Measurements from ENCODE around the gene EEF1AKMT2. TPM values are rescaled to one million over a fixed set of nuclear protein-coding genes. Genes with fewer than 3 reads are reported as not detected.
A peak's percentile ranks its signal among the peaks of the same experiment; 100 is the strongest.

The EEF1AKMT2 gene
- total RNA-seq, 1 donor, result 19.9 TPM

DNA sequence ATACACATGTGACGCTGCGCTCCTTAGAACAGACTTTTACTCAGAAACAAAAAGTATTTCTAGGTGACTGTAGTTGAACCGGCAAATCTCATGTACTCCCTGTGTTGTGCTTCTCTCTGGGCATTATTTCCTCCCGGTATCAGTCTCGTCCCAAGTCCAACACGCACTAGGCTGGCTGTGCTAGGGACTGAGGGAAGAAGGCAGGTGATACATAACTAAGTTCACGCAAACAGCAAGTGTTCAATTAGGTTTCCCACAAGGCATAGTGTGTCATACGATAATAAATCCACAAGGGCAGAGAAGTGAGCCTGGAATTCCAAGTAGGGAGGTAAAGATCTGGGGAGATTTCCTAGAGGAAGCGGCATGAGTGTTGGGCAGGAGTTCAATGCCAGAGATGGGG lies 67.9 kb downstream of the EEF1AKMT2 start:
- TF ChIP-seq, protein P1, sequence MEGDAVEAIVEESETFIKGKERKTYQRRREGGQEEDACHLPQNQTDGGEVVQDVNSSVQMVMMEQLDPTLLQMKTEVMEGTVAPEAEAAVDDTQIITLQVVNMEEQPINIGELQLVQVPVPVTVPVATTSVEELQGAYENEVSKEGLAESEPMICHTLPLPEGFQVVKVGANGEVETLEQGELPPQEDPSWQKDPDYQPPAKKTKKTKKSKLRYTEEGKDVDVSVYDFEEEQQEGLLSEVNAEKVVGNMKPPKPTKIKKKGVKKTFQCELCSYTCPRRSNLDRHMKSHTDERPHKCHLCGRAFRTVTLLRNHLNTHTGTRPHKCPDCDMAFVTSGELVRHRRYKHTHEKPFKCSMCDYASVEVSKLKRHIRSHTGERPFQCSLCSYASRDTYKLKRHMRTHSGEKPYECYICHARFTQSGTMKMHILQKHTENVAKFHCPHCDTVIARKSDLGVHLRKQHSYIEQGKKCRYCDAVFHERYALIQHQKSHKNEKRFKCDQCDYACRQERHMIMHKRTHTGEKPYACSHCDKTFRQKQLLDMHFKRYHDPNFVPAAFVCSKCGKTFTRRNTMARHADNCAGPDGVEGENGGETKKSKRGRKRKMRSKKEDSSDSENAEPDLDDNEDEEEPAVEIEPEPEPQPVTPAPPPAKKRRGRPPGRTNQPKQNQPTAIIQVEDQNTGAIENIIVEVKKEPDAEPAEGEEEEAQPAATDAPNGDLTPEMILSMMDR (IDR thresholded peaks at IDR 0.05; ENCODE audit: insufficient read depth, low read depth, low read length), result no peak
- DNase-seq (ENCODE audit: low read depth), result no peak
- no peak overlapping the region for H3K4me3 ChIP-seq (ENCODE audit: low read depth, low read length)

DNA sequence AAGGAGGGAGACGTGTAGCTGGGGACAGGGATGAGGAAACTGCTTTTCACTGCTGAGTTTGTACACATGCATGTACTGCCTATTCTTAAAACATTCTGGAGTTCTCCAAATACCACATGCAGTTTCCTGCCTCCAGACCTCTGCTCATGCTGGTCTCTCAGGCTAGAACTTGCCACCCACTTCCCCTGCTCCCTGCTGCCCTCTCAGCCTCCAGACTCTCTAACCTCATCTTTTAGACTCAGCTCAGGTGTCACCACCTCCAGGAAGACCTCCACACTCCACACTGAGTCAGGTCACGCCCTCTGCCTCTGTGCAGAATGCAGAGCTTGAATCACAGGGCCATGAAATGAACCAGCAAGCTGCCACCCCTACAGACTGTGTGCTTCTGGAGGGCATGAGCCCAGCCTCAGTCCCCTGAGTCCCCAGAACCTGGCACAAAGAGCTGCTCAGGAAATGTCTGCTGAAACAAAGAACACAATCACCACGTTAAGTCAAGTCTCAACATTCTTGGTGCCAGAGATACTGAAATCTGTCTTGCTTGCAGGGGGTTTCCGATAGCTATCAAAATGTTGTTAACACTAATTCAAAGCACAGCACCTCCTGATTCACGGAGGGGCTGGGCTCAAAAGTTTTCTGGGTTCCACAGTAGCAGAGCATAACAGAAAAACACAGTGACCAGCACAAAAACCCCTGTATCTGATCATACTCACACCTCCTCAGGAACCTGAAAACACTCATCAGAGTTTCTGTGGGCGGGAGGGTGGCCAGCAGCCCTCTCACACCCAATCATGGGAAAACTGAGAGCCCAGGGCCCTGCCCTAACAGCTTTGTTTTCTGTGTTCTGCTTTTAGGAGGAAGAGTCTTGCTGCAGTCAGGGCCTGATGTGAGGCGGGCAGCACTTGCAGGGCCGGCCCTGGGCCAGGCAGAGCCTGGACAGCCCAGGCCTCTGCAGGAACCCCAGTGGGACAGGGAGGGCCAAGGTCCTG lies 68.6 kb downstream of the EEF1AKMT2 start:
- TF ChIP-seq, protein P1 (IDR thresholded peaks at IDR 0.05; ENCODE audit: insufficient read depth, low read depth, low read length), result no peak
- no peak for DNase-seq (ENCODE audit: low read depth)
- no peak overlapping the region for H3K4me3 ChIP-seq (ENCODE audit: low read depth, low read length)

DNA sequence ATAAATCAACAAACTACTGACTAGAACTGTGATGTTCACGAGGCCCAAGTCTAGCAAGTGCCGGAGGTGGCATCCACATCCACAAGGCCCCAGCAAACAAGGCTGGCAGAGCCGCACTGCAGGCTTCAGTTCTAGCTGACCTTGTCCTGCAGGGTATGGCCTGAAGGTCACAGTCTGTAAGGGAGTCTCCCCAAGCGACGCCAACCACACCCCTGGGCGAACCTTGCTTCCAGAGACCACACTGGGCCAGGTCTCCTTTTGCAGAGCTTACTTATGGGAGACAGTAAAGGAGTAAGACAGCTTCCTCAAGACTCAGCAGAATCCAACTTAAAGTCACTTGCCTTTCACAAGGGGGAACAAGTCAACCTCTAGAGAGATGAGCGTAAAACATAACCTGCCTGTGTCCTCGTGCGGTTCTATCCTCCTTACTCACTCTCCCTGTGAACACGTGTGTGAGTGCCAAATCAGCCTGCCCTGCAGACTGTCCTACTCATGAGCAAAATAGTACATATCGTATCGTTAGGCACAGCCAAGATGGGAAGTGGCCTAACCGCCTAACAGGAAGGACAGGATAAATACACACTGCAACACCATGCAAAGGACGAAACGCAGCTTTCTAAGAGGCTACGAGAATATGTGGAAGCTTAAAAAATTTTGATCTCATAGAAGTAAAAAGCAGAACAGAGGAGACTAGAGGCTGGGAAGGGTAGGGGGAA lies 70.2 kb downstream of the EEF1AKMT2 start:
- TF ChIP-seq, protein P1 (IDR thresholded peaks at IDR 0.05; ENCODE audit: insufficient read depth, low read depth, low read length), result no peak
- no peak for DNase-seq (ENCODE audit: low read depth)
- no peak overlapping the region for H3K4me3 ChIP-seq (ENCODE audit: low read depth, low read length)

DNA sequence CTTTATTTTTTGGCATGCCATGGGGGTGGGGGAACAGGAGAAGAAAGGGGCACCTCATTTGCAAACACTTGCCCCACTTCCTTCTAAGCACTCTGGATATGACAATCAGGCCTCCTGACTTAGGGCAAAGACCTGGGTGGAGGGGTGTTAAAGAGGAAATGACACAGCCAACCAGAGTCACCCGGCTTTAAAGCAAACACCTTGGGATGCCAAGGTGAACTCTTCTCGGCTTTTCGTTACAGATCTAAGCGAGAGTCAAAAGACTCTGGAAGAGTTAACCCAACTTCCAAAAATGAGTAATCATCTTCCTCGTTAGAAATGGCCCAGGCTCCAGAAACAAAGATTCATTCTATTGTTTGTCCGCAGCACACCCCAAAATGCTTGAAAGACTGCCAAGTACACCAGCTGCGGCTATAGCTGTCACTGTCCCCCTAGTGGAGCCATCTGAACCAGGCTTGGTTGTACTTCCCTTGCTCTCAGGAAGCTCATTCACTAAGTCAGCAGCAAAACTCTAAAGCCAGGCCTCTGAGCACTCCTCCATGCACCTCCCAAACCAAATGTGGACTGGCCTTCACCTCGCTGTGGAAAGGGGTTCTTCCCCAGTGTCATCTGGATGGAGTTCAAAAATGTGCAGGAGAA lies 72.4 kb downstream of the EEF1AKMT2 start:
- TF ChIP-seq, protein P1 (IDR thresholded peaks at IDR 0.05; ENCODE audit: insufficient read depth, low read depth, low read length), result peak; percentile 48
- H3K4me3 ChIP-seq (ENCODE audit: low read depth, low read length), result no peak overlapping the region
- peak; percentile 57 for DNase-seq (ENCODE audit: low read depth)

DNA sequence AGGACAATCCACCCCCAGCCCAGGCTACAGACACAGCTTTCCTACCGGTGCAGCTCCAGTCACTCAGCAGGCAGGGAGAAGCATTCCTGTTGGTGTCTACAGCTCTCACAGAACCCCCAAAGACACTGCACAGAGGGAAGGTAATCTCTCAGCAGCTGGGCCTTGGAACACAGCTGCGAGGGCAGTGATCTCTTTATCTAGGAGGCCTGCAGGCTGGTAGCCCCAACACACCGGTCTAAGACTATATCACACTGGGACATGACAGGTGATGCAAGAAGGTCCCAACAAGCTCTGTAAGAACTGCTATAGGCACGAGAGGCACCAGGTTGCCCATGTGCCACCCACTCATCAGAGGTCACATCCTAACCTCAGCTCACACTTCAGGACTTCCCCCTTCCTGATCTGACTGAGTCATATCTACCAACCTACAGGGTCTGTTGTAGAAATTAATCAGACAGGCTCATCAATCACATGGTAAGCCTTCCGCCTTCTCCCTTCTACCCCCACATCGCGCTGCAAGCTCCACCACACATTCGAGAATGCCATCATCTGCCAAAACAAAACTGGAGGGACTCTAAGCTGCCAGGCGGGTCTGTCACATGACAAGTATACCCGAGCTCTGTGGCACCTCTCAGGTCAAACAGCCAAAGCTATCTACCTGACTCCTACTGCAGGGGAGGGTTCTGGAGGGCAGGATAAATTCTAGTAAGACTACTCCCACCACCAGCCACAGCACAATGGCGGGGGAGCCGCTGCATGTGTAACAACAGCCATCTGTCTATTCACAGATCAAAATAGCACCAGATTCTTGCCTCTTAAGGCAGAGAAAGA lies 73.6 kb downstream of the EEF1AKMT2 start:
- no peak for DNase-seq (ENCODE audit: low read depth)
- TF ChIP-seq, protein P1 (IDR thresholded peaks at IDR 0.05; ENCODE audit: insufficient read depth, low read depth, low read length), result no peak
- H3K4me3 ChIP-seq (ENCODE audit: low read depth, low read length), result no peak overlapping the region
